Stimulated activated CD8-positive, alpha-beta memory T cell treated with anti-CD3 and anti-CD28 coated beads, Interleukin-15, amount 100 ng/mL, for 4 hours (primary cell): ENCODE data around the gene PRDM2.

Source experiments
- DNase-seq, 2 donors: peaks; one replicate each; pipeline ENCODE4 v3.0.0-alpha.2; 2020; ENCODE audit warnings: low read depth in 2 of 2

The PRDM2 gene

GRCh38 chr1:13733711-13734110 lies 33.7 kb downstream of the PRDM2 start:
- no peak for DNase-seq

- DNase-seq, result no peak
These were observed 35.4 kb downstream of the PRDM2 start for GRCh38 chr1:13735168-13735930.

DNA sequence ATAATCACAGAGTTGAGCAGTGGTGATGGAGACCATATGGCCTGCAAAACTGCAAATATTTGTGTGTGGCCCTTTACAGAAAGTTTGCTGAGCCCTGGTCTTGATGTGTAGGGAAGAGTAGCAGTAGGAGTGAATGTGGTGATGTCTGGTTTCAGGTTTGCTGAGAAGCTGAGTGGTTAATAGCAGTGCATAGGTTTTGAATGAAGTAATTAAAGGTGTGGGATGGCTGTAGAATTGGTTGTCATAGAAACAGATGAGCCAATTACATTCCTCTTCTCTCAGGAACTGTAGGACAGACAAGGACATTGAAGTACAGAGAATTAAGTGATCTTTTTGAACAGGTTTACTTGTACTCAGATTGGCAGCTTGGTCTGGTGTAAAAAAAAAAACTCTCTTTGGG lies 37.4 kb downstream of the PRDM2 start:
- no peak for DNase-seq

DNA sequence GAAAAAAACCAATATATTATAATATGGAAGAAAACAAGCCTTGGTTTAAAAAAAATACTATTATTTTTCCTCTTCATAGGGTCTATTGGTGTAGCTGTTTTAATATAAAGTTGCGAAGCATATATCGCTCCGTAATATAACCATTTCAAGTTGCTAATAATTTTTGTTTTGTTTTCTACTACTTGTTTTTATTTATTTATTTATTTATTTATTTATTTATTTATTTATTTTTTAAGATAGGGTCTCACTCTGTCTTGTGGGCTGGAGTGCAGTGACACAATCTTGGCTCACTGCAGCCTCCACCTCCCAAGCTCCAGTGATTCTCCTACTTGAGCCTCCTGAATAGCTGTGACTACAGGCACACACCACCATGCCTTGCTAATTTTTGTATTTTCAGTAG lies 46.4 kb downstream of the PRDM2 start:
- no peak for DNase-seq

DNA sequence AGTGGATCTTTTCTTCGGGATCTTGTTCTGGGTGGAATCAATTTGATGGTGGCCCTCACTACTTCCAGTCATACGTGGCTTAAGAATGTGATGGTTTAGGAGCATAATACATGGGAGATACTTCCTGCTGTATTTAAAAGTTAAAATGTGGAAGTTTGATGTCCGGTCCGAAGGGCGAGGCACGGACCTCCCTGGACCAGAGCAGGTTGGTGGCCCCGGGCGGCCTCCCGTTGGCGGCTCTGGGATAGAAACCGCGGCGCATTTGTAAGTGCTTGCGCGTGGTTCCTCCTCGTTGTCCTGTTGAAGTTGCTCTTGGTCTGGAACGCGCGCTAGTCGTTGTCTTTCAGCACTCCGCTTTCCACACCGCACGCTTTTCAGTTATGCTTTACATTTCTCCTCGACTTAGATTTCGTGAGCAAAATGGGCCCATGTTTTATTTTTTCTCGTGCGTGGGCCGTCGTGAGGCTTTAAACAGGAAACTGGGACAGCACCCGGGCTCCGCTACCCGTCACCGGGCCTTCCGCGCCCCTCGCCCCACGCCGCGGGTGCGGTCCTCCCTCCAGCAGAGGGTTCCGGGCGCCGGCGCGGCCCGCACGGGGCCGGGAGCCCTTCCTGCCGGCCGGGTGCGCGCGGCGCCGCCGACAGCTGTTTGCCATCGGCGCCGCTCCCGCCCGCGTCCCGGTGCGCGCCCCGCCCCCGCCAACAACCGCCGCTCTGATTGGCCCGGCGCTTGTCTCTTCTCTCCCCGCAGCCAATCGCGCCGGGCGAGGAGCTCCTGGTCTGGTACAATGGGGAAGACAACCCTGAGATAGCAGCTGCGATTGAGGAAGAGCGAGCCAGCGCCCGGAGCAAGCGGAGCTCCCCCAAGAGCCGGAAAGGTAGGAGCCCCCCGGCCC lies 48.9 kb downstream of the PRDM2 start:
- DNase-seq, result peak; percentile 89 to 91

DNA sequence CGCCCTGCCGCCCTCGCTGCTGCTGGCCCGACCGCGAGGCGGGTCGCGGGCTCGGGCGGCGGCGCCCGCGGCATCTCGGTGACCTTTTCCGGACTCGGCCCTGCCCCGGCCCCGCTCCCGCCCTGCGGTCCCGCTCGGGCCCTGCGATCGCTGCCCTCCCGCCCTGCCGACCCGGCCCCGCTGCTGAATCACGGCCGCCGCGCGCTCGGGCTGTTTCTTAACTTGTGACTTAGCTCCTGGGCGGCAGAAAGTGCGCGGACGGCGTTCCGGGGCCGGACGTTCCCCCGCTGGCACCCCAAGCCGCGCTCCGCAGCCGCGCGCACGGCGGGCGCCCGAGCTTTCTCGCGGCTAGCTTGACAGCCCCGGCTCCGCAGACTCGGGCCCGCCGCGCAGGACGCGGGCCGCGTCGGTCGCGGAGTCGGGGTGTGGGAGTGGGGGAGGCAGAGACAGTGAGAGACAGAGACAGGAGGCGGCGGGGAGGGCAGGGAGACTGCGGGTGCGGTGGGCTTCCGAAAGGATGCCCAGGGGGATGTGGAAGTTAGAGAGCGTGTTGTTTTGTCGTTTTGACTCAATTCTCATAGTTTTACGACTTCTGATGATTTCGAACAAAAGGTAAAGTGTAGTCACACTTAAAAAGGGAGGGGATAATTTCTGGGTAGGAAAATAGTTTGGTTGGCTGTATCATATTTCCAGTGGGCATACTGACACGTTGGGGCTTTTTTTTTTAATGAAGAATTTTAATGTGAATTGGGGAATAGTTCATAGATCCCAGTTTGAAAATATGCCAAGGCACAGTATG lies 49.8 kb downstream of the PRDM2 start:
- DNase-seq, result no peak

DNA sequence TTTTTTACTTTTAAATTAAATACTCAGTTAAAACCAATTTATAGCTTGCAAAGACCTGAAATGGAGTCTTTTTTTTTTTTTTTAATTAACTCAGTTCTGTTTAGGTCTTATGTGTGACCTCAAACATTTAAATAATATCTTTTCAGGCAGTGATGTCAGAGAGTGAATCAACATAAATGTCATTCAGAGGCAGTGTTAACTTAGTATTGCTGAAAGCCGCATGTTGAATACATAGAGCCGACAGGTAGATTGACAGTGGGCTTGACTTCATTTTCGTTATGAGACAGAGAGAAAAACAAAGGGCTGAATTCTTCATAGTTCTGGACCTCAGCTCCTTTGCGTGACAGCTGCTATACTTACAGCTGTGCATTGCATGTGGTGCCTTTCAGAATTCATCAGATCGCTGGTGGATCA lies 51.5 kb downstream of the PRDM2 start:
- no peak for DNase-seq

GRCh38 chr1:13751985-13752384 lies 52.0 kb downstream of the PRDM2 start:
- DNase-seq, result no peak

GRCh38 chr1:13752852-13753251 lies 52.9 kb downstream of the PRDM2 start:
- no peak for DNase-seq

DNA sequence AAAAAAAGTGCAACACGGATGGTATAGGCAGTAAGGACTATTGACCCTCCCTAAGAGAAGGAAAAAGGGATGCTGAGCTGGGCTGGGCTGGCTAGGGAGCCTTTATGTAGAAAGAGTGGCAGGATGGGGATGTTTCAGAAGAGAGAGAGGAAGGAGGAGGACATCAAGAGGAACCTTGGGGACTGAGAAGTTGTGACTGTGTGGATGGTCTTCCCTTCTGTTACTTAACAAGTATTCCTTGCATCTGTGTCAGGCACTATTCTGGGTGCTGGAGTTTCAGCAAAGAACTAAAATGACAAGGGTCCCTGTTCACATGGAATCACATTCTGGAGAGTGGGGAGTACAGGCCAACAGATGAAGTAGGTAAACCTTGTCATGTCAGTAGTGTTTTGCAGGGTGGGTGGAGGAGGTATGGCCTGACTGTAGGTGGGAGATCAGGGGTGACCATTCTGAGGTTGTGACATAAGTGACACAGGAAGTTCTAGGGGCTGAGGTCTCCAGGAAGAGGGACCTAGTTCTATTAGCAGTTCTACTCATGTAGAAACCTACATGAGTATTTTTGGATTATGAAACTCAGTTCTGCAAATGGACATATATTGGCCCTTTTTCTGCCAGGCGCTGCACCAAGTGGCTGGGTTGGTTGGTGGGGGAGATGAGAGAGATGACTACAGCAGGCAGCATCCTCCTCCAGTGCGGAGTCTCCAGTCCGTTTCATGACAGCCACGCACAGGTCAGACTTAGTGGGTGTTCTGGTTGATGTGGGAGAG lies 53.8 kb downstream of the PRDM2 start:
- no peak for DNase-seq

DNA sequence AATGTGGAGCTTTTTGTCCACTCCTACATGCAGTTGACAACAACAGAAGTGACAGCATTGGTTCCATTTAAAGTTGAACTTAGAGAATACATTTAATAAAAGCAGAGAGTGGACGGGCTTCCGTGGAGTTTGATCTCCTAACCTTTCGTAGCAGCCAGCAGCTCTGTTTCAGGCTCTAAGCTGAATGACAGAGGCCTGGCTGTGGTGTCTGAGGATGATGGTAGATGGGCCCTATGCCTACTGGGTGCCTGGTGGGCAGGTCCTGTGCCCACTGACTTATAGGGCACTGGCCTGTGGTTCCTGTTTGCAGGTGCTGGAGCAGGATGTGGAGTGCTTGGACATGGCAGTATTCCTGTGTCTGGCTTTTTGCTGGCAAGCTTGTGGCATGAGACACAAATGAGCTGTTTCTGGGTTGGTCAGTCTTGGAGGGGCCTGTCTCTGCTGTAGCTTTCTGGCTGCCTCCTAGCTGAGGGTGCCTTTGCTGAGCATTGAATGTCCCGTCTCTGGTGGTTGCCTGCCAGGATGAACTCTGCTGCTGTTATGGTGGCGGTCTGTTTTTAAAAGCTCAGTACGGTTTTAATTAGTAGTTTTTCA lies 54.6 kb downstream of the PRDM2 start:
- DNase-seq, result no peak

GRCh38 chr1:13756557-13757315 lies 56.7 kb downstream of the PRDM2 start:
- DNase-seq, result no peak

DNA sequence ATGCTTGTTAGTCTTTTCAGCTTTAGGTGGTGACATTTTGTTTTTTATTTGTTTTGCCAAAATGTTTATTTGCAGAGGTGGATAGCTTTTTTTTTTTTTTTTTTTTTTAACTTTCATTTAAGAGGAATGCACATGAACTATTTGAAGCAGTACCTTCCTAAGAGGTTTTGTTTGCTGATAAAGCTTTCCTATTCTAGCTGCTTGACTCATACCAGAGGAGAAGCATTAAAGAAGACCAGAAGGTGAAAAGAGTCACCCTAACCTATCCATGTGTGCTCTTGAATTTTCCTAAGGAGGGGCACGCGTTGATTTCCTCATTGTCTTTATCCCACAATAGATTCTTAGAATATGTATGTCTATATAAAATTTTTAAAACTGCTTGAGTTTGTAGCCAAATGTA lies 57.7 kb downstream of the PRDM2 start:
- DNase-seq, result no peak

DNA sequence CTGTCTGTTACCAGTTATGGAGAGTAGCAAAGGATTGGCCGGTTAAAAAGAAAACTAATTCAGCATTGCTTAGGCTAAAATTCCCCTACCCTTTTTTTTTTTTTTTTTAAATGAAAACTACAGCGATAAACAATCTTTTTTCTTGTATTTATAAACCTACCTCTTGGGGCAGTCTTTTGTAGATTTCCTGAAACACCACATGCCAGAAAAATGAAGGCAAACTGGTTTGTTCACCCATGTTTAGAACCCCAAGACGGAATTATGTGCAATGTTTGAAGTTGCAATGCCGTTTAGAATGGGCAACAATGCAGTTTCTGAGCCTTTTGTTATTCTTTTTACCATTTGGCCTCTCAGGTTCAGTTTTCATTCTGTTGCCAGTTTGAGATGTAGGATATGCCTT lies 59.1 kb downstream of the PRDM2 start:
- no peak for DNase-seq

GRCh38 chr1:13760340-13760739 lies 60.4 kb downstream of the PRDM2 start:
- no peak for DNase-seq

GRCh38 chr1:13760921-13761320 lies 60.9 kb downstream of the PRDM2 start:
- DNase-seq, result no peak

DNA sequence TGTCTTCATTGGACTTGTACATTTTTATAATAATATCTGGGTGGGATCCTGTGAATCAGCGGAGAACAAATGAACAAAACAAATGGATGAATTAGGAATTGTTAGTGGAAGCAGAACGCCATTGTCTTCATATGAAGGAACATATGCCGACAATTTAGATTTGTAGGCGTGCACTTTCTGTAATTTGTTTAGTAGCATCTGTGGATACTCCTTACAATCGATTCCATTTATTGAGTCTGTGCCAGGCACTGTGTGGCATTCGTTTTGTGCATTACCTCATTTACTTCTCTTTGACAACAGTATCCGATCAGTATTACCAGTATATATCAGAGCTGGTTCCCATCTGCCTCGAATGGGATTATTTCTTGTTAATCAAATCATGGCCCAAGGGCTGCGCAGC lies 61.9 kb downstream of the PRDM2 start:
- no peak for DNase-seq

GRCh38 chr1:13762642-13763041 lies 62.7 kb downstream of the PRDM2 start:
- DNase-seq, result no peak

DNA sequence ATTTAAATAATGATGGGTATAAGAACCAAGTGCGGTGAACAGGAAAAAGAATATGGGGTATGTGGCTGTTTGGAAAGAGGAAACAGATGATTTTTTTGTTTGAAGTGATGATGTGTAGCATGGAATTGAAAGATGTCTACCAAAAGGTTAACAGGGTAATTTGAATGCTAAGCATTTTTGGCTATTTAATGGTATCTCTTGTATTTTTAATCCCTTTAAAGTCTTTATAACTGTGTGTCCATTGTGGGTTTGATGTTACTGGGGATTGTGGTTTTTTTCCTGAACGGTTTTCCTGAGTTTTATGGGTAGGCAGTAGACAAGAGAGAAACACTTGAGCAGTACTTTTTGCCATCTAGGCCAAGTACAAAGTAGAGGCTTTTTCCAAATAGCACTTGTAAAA lies 63.2 kb downstream of the PRDM2 start:
- DNase-seq, result no peak

- no peak for DNase-seq
These were observed 64.0 kb downstream of the PRDM2 start for GRCh38 chr1:13763991-13764390.
